CD14-positive monocyte (primary cell): ENCODE results near the gene RTL10. TPM values are rescaled to one million over a fixed set of nuclear protein-coding genes. Genes with fewer than 3 reads are reported as not detected.

Source experiments
- DNase-seq, 3 donors: peaks; one replicate each; pipeline ENCODE4 v3.0.0-alpha.2; 2011 to 2022
- H2AFZ ChIP-seq: 2 replicates; pipeline ENCODE4 v1.6.0; 2012; ENCODE audit warnings: mild to moderate bottlenecking, low read depth, low read length, inconsistent platforms; ENCODE audit not compliant: insufficient read depth, poor library complexity, severe bottlenecking
- H3K27ac ChIP-seq, 2 donors: 1 replicate in 1 of 2; 2 replicates in 1 of 2; pipeline ENCODE4 v1.5.1; 2012 to 2013; ENCODE audit warnings: low read length in 2 of 2, control low read depth in 1 of 2, inconsistent platforms in 1 of 2, low read depth in 1 of 2, mild to moderate bottlenecking in 1 of 2
- H3K27me3 ChIP-seq, 2 donors: one replicate each; pipeline versions ENCODE4 v1.6.0 to v1.6.1; 2011 to 2013; ENCODE audit warnings: low read length in 2 of 2; ENCODE audit not compliant: control insufficient read depth in 2 of 2, insufficient read depth in 2 of 2
- H3K36me3 ChIP-seq, 2 donors: replicated peaks in 1 of 2; 1 replicate in 1 of 2; 2 replicates in 1 of 2; pipeline versions ENCODE4 v1.5.1 to v1.6.1; 2012 to 2013; ENCODE audit warnings: low read length in 2 of 2, control low read depth in 1 of 2, inconsistent platforms in 1 of 2, mild to moderate bottlenecking in 1 of 2; ENCODE audit not compliant: insufficient read depth in 2 of 2, control insufficient read depth in 1 of 2
- H3K4me1 ChIP-seq, 2 donors: 1 replicate in 1 of 2; 2 replicates in 1 of 2; pipeline versions ENCODE4 v1.5.1 to v1.6.1; 2012 to 2013; ENCODE audit warnings: low read length in 2 of 2, control low read depth in 1 of 2, inconsistent platforms in 1 of 2, mild to moderate bottlenecking in 1 of 2, moderate library complexity in 1 of 2; ENCODE audit not compliant: insufficient read depth in 2 of 2, control insufficient read depth in 1 of 2
- H3K4me2 ChIP-seq: replicated peaks from 2 replicates; pipeline ENCODE3; 2012; ENCODE audit warnings: low read length, moderate library complexity, mild to moderate bottlenecking; ENCODE audit not compliant: poor library complexity, severe bottlenecking; ENCODE audit errors: extremely low read depth
- H3K4me3 ChIP-seq, 3 experiments: fragments of 200-600 bp in 1 of 3; sonication (generic) in 1 of 3; replicated peaks in 1 of 3; 1 replicate in 2 of 3; 2 replicates in 1 of 3; pipeline ENCODE4 v1.5.1; 2011 to 2013; ENCODE audit warnings: low read length in 3 of 3, mild to moderate bottlenecking in 3 of 3, control low read depth in 2 of 3, low read depth in 2 of 3, inconsistent platforms in 1 of 3, moderate library complexity in 1 of 3
- H3K79me2 ChIP-seq: 2 replicates; pipeline ENCODE4 v1.6.0; 2012; ENCODE audit warnings: mild to moderate bottlenecking, control low read depth, inconsistent platforms, low read length, moderate library complexity; ENCODE audit not compliant: insufficient read depth
- H3K9ac ChIP-seq: 2 replicates; pipeline ENCODE4 v1.6.0; 2017; ENCODE audit warnings: low read length, mild to moderate bottlenecking; ENCODE audit not compliant: insufficient read depth, poor library complexity, severe bottlenecking
- H3K9me3 ChIP-seq, 2 donors: replicated peaks in 1 of 2; 1 replicate in 1 of 2; 2 replicates in 1 of 2; pipeline versions ENCODE4 v1.5.1 to v1.6.1; 2012 to 2013; ENCODE audit warnings: low read length in 2 of 2, control low read depth in 1 of 2; ENCODE audit not compliant: control insufficient read depth in 1 of 2, insufficient read depth in 1 of 2
- H4K20me1 ChIP-seq: 2 replicates; pipeline ENCODE4 v1.6.0; 2012; ENCODE audit warnings: mild to moderate bottlenecking, low read length, control low read depth, moderate library complexity; ENCODE audit not compliant: insufficient read depth
- H3K27ac Mint-ChIP-seq, 7 donors: one replicate each; pipeline ENCODE4 v1.8.0; 2020; ENCODE audit warnings: mild to moderate bottlenecking in 7 of 7, mixed read lengths in 7 of 7, moderate library complexity in 6 of 7, inconsistent platforms in 2 of 7
- H3K27me3 Mint-ChIP-seq, 3 donors: one replicate each; pipeline ENCODE4 v1.8.0; 2021 to 2022; ENCODE audit warnings: low read depth in 3 of 3, mild to moderate bottlenecking in 3 of 3, mixed read lengths in 3 of 3, moderate library complexity in 3 of 3, inconsistent platforms in 1 of 3
- H3K36me3 Mint-ChIP-seq, 2 donors: one replicate each; pipeline ENCODE4 v1.8.0; 2020; ENCODE audit warnings: mixed read lengths in 2 of 2, inconsistent platforms in 1 of 2, mild to moderate bottlenecking in 1 of 2
- H3K4me1 Mint-ChIP-seq: one replicate; pipeline ENCODE4 v1.8.0; 2020; ENCODE audit warnings: mild to moderate bottlenecking, mixed read lengths
- H3K4me3 Mint-ChIP-seq, 2 donors: one replicate each; pipeline ENCODE4 v1.8.0; 2020; ENCODE audit warnings: mild to moderate bottlenecking in 2 of 2, mixed read lengths in 2 of 2, moderate library complexity in 1 of 2
- H3K9me3 Mint-ChIP-seq, 7 donors: one replicate each; pipeline ENCODE4 v1.8.0; 2020 to 2022; ENCODE audit warnings: mixed read lengths in 7 of 7, mild to moderate bottlenecking in 6 of 7, moderate library complexity in 6 of 7, inconsistent platforms in 2 of 7
- CTCF ChIP-seq: fragments of 200-600 bp; IDR thresholded peaks from one replicate; pipeline ENCODE4 v1.8.0; 2022; ENCODE audit warnings: antibody characterized with exemption, mild to moderate bottlenecking
- WGBS: methylation state at CpG from one replicate; pipeline ENCODE4 v1.1.5; 2013; ENCODE audit warnings: missing lambda C conversion rate; ENCODE audit not compliant: insufficient coverage; 5-methylcytosine and 5-hydroxymethylcytosine counted together
- intact Hi-C, 2 donors: fragments of 100-400 bp; cut with micrococcal nuclease; formaldehyde crosslinking; loops; one replicate each; pipeline versions ENCODE4 v1.15.0 to v1.15.1; 2023
- polyA plus RNA-seq, 3 donors: library from polyadenylated mRNA; depleted of rRNA in 1 of 3; unstranded in 2 of 3; stranded (reverse) in 1 of 3; fragments of 300-500 nt in 2 of 3; fragments of >200 nt in 1 of 3; fragmentation: Illumina TruSeq in 2 of 3; gene quantifications; 1 replicate in 2 of 3; 2 replicates in 1 of 3; pipeline ENCODE4 v1.2.3, GENCODE V29; 2012 to 2021

Gene RTL10
- polyA plus RNA-seq, 3 donors = 1.4 to 6.5 (median 1.5) TPM

GRCh38 chr22:19870153-19871022 is 15.7 kb upstream of the RTL10 start:
- Histone ChIP-seq H3K4me3 (no peak overlapping the region), H3K27ac (no peak overlapping the region), H3K27me3 (no peaks in the 10 kb centered on the region), H3K36me3 (peaks cover 3 to 18% of the 10 kb centered on the region in 2 donors), H2AFZ (no peak overlapping the region), H3K79me2 (no peaks in the 10 kb centered on the region), H3K4me2 (no peak overlapping the region), H3K9me3 (no peaks in the 10 kb centered on the region), H3K9ac (no peak overlapping the region), H4K20me1 (no peaks in the 10 kb centered on the region), H3K4me1 (no peaks in the 10 kb centered on the region)
- Mint-ChIP-seq H3K27ac (peak overlapping the region in 1 of 7 donors; percentile 77), H3K36me3 (peaks cover 0 to 6% of the 10 kb centered on the region in 2 donors), H3K27me3 (peaks cover 0 to 2% (median 0%) of the 10 kb centered on the region in 3 donors), H3K9me3 (no peaks in the 10 kb centered on the region), H3K4me1 (peaks cover under 1% of the 10 kb centered on the region), H3K4me3 (no peak overlapping the region)
- WGBS = 95% methylated on average over 28 of the region's 30 CpGs
- DNase-seq = no peak
- TF ChIP-seq CTCF = no peak
- intact Hi-C loops = no loop called here

GRCh38 chr22:19869497-19870152 is 15.0 kb upstream of the RTL10 start:
- no peaks in the 10 kb centered on the region for H3K4me1 ChIP-seq
- no peak overlapping the region for H3K27ac ChIP-seq
- peaks cover 0 to 10% of the 10 kb centered on the region in 2 donors for H3K36me3 ChIP-seq
- no peaks in the 10 kb centered on the region for H4K20me1 ChIP-seq
- no peaks in the 10 kb centered on the region for H3K27me3 ChIP-seq
- no peak overlapping the region for H3K27ac Mint-ChIP-seq
- H3K4me1 Mint-ChIP-seq = peaks cover 3% of the 10 kb centered on the region
- intact Hi-C loops = no loop called here
- H3K79me2 ChIP-seq = no peaks in the 10 kb centered on the region
- WGBS = 95% methylated on average over 7 of the region's 12 CpGs
- no peak overlapping the region for H3K4me2 ChIP-seq
- no peak for DNase-seq
- no peaks in the 10 kb centered on the region for H3K9me3 Mint-ChIP-seq
- no peak overlapping the region for H2AFZ ChIP-seq
- no peak for TF ChIP-seq CTCF
- H3K4me3 ChIP-seq = no peak overlapping the region
- H3K9ac ChIP-seq = no peak overlapping the region
- peaks cover 0 to 2% (median 0%) of the 10 kb centered on the region in 3 donors for H3K27me3 Mint-ChIP-seq
- peaks cover 0 to 3% of the 10 kb centered on the region in 2 donors for H3K36me3 Mint-ChIP-seq
- H3K9me3 ChIP-seq = no peaks in the 10 kb centered on the region
- no peak overlapping the region for H3K4me3 Mint-ChIP-seq
